A549 (cell line): Measurements from ENCODE around the gene AMN.

ENCODE experiments used
- CHD4 ChIP-seq: fragments of 200-600 bp; sonication (generic); IDR thresholded peaks from 2 replicates; pipeline ENCODE4 v1.6.1; 2016; ENCODE audit warnings: antibody characterized with exemption, mild to moderate bottlenecking, borderline replicate concordance
- EP300 ChIP-seq, 2 experiments: fragments of >200 bp; sonication (Bioruptor Twin); formaldehyde crosslinking; IDR thresholded peaks; 2 replicates in 1 of 2; 3 replicates in 1 of 2; pipeline ENCODE4 v1.6.1; 2016 to 2017
- FOSL2 ChIP-seq, 2 experiments: fragments of 450-650 bp in 1 of 2; fragments of >200 bp in 1 of 2; sonication (Bioruptor Twin) in 1 of 2; formaldehyde crosslinking; IDR thresholded peaks; 2 replicates each; pipeline versions ENCODE4 v1.5.0 to v1.6.1; 2016 to 2020; ENCODE audit warnings: mild to moderate bottlenecking in 1 of 2, moderate library complexity in 1 of 2
- GATA3 ChIP-seq: IDR thresholded peaks from 2 replicates; pipeline ENCODE4 v1.6.1; 2012; ENCODE audit warnings: borderline replicate concordance
- JUN ChIP-seq, 2 experiments: fragments of >200 bp; sonication (Bioruptor Twin); formaldehyde crosslinking; IDR thresholded peaks; 2 replicates in 1 of 2; 3 replicates in 1 of 2; pipeline ENCODE4 v1.6.1; 2016 to 2017
- MAZ ChIP-seq: fragments of 150-350 bp; IDR thresholded peaks from 2 replicates; pipeline ENCODE4 v1.6.1; 2014; ENCODE audit warnings: antibody characterized with exemption, low read depth, low read length, borderline replicate concordance
- MYC ChIP-seq: IDR thresholded peaks from 2 replicates; pipeline ENCODE4 v1.6.1; 2012; ENCODE audit warnings: mild to moderate bottlenecking, inconsistent platforms, low read length, improper control_type of control experiment, borderline replicate concordance
- POLR2A ChIP-seq: IDR thresholded peaks from 2 replicates; pipeline ENCODE4 v1.6.1; 2012; ENCODE audit warnings: mild to moderate bottlenecking, low read length
- RCOR1 ChIP-seq: fragments of 150-350 bp; IDR thresholded peaks from 2 replicates; pipeline ENCODE4 v1.6.1; 2014; ENCODE audit warnings: antibody characterized with exemption, low read length, low read depth
- RNF2 ChIP-seq: fragments of 200-600 bp; sonication (generic); IDR thresholded peaks from 2 replicates; pipeline ENCODE4 v1.6.1; 2016; ENCODE audit warnings: low read depth, mild to moderate bottlenecking, antibody characterized with exemption, moderate library complexity, borderline replicate concordance
- SMC3 ChIP-seq: fragments of >200 bp; sonication (Bioruptor Twin); formaldehyde crosslinking; IDR thresholded peaks from 3 replicates; pipeline ENCODE4 v1.6.1; 2018; ENCODE audit warnings: inconsistent platforms
- TF ChIP-seq, protein P1 (sequence below): fragments of >200 bp; sonication (Bioruptor Twin); formaldehyde crosslinking; IDR thresholded peaks from 3 replicates; pipeline ENCODE4 v1.5.1; 2016
- TF ChIP-seq, protein P2 (sequence below): fragments of 150-350 bp; IDR thresholded peaks from 2 replicates; pipeline ENCODE4 v1.6.1; 2014; ENCODE audit warnings: low read depth, mild to moderate bottlenecking, low read length

DNA sequence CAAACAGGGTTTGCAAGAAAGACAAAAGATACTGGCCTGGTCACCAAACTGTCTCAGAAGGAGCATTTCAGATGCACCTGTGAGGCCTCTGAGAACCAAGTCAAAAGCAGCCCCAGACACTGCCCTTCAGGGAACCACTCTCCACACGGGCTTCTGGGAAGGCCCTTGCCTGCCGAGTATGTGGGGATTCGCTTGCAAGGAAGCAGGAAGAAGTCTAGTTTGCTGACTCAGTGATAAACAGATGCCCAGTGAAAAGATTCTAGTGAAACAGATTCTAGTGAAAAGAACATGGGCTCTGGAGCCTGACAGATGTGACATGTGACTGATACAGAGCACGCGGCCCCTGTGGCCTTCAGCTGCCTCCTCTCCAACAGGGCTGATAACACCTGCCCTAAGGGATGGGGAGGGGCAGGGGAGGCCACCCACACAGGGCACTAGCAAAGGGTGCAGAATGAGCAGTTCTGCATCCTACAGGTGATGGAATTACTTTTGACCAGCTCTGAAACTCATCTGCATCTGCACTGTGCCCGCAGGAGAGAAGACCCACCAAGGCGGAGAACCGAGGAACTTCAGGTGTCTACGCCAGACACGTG is 19.1 kb downstream of the AMN start:
- no peak for TF ChIP-seq MAZ
- TF ChIP-seq, protein P1, sequence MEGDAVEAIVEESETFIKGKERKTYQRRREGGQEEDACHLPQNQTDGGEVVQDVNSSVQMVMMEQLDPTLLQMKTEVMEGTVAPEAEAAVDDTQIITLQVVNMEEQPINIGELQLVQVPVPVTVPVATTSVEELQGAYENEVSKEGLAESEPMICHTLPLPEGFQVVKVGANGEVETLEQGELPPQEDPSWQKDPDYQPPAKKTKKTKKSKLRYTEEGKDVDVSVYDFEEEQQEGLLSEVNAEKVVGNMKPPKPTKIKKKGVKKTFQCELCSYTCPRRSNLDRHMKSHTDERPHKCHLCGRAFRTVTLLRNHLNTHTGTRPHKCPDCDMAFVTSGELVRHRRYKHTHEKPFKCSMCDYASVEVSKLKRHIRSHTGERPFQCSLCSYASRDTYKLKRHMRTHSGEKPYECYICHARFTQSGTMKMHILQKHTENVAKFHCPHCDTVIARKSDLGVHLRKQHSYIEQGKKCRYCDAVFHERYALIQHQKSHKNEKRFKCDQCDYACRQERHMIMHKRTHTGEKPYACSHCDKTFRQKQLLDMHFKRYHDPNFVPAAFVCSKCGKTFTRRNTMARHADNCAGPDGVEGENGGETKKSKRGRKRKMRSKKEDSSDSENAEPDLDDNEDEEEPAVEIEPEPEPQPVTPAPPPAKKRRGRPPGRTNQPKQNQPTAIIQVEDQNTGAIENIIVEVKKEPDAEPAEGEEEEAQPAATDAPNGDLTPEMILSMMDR = no peak
- TF ChIP-seq EP300 (IDR thresholded peaks at IDR 0.05) = no peak
- no peak for TF ChIP-seq RCOR1
- TF ChIP-seq, protein P2, sequence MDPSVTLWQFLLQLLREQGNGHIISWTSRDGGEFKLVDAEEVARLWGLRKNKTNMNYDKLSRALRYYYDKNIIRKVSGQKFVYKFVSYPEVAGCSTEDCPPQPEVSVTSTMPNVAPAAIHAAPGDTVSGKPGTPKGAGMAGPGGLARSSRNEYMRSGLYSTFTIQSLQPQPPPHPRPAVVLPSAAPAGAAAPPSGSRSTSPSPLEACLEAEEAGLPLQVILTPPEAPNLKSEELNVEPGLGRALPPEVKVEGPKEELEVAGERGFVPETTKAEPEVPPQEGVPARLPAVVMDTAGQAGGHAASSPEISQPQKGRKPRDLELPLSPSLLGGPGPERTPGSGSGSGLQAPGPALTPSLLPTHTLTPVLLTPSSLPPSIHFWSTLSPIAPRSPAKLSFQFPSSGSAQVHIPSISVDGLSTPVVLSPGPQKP = no peak
- no peak for TF ChIP-seq FOSL2 (IDR thresholded peaks at IDR 0.05)
- TF ChIP-seq FOSL2 (CRISPR knock-in tag; IDR thresholded peaks at IDR 0.05) = no peak
- TF ChIP-seq JUN (IDR thresholded peaks at IDR 0.05) = no peak
- TF ChIP-seq POLR2A = no peak
- no peak for TF ChIP-seq MYC
- TF ChIP-seq CHD4 = no peak
- TF ChIP-seq RNF2 = no peak
- no peak for TF ChIP-seq SMC3
- no peak for TF ChIP-seq GATA3
